ENCODE data around the gene CACNA1C.

DNA sequence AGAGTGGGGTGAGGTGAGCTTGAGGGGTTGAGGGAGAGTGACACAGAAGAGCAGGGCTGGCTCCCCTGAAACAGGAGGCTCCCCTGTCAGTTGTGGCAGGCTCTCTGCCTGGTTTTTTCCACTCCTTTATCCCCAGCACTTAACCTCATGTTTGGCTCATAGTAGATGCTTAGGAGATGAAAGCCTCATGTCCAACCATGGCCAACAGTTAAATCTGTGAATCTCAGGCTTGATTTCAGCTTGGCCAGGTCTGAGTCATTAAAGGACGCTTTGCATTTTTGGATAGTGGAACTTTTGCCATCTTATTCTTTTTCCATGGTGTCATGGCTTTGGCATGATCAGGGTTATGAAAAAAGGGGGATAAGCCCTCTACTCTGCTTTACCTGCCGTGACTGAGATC lies 117.2 kb downstream of the CACNA1C start:
- TF ChIP-seq, protein P1, sequence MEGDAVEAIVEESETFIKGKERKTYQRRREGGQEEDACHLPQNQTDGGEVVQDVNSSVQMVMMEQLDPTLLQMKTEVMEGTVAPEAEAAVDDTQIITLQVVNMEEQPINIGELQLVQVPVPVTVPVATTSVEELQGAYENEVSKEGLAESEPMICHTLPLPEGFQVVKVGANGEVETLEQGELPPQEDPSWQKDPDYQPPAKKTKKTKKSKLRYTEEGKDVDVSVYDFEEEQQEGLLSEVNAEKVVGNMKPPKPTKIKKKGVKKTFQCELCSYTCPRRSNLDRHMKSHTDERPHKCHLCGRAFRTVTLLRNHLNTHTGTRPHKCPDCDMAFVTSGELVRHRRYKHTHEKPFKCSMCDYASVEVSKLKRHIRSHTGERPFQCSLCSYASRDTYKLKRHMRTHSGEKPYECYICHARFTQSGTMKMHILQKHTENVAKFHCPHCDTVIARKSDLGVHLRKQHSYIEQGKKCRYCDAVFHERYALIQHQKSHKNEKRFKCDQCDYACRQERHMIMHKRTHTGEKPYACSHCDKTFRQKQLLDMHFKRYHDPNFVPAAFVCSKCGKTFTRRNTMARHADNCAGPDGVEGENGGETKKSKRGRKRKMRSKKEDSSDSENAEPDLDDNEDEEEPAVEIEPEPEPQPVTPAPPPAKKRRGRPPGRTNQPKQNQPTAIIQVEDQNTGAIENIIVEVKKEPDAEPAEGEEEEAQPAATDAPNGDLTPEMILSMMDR (IDR thresholded peaks at IDR 0.05): no peak
- no peak for TF ChIP-seq POLR2A (IDR thresholded peaks at IDR 0.05)

Data from esophagus squamous epithelium (tissue), 4 donors.